ENCODE measurements around the gene DLL3.

Gene DLL3

GRCh38 chr19:39518458-39518857, 19.7 kb downstream of the DLL3 start:
- DNase-seq = no peak

GRCh38 chr19:39518975-39519374, 20.2 kb downstream of the DLL3 start:
- DNase-seq = no peak

GRCh38 chr19:39520541-39521484, 22.1 kb downstream of the DLL3 start:
- DNase-seq = no peak

- peak; percentile 6 for DNase-seq
Observed at GRCh38 chr19:39524495-39524894, 25.7 kb downstream of the DLL3 start.

GRCh38 chr19:39525205-39525604, 26.5 kb downstream of the DLL3 start:
- no peak for DNase-seq

- DNase-seq = no peak
Observed at GRCh38 chr19:39531834-39532232, 33.1 kb downstream of the DLL3 start.

- DNase-seq = peak; percentile 91
Observed at GRCh38 chr19:39532233-39533002, 33.7 kb downstream of the DLL3 start, which contains the start of gene EID2B. Gene EID2B, minus strand, starts transcription at chr19:39532852. Its CDS starts 50 bp downstream, at chr19:39532802.

- DNase-seq = no peak
Observed at GRCh38 chr19:39533003-39533512, 34.3 kb downstream of the DLL3 start.

- no peak for DNase-seq
Observed at GRCh38 chr19:39533791-39534190, 35.0 kb downstream of the DLL3 start.

- DNase-seq = no peak
Observed at GRCh38 chr19:39539165-39539517, 40.4 kb downstream of the DLL3 start.

- DNase-seq = peak; percentile 92
Observed at GRCh38 chr19:39539518-39540332, 41.0 kb downstream of the DLL3 start, which contains the start of gene EID2. Gene EID2, minus strand, starts transcription at chr19:39540161. Its CDS starts 82 bp downstream, at chr19:39540079.

GRCh38 chr19:39540333-39540673, 41.6 kb downstream of the DLL3 start:
- DNase-seq = no peak

- no peak for DNase-seq
Observed at GRCh38 chr19:39542206-39542605, 43.5 kb downstream of the DLL3 start.

GRCh38 chr19:39543477-39543857, 44.7 kb downstream of the DLL3 start:
- DNase-seq = no peak

GRCh38 chr19:39544226-39544903, 45.6 kb downstream of the DLL3 start:
- DNase-seq = peak; percentile 11

- DNase-seq = peak; percentile 52
Observed at GRCh38 chr19:39544911-39545310, 46.2 kb downstream of the DLL3 start.

GRCh38 chr19:39546599-39546998, 47.9 kb downstream of the DLL3 start:
- peak; percentile 62 for DNase-seq

GRCh38 chr19:39550197-39550596, 51.5 kb downstream of the DLL3 start:
- no peak for DNase-seq

- DNase-seq = no peak
Observed at GRCh38 chr19:39553082-39553652, 54.4 kb downstream of the DLL3 start.

- no peak for DNase-seq
Observed at GRCh38 chr19:39554701-39555311, 56.1 kb downstream of the DLL3 start.

- no peak for DNase-seq
Observed at GRCh38 chr19:39555883-39556282, 57.1 kb downstream of the DLL3 start.
